Stomach (tissue), 9 donors: ENCODE data around the gene TADA3. TPM values are rescaled to one million over a fixed set of nuclear protein-coding genes. Genes with fewer than 3 reads are reported as not detected.
A peak's percentile ranks its signal among the peaks of the same experiment; 100 is the strongest.

Experiments used
- DNase-seq, 2 donors: peaks; one replicate each; pipeline versions ENCODE4 v3.0.0 to v3.0.0-alpha.2; 2013 to 2019
- H3K27ac ChIP-seq, 5 donors: fragments of 200-600 bp in 4 of 5; sonication (generic) in 4 of 5; one replicate each; pipeline ENCODE4 v1.5.1; 2013 to 2019; ENCODE audit warnings: mild to moderate bottlenecking in 1 of 5, moderate library complexity in 1 of 5
- H3K27me3 ChIP-seq, 3 donors: fragments of 200-600 bp; sonication (generic); one replicate each; pipeline ENCODE4 v1.5.1; 2017 to 2019; ENCODE audit warnings: mixed run types in 1 of 3
- H3K36me3 ChIP-seq, 4 donors: fragments of 200-600 bp; sonication (generic); 1 replicate in 3 of 4; 2 replicates in 1 of 4; pipeline ENCODE4 v1.5.1; 2016 to 2019
- H3K4me1 ChIP-seq, 4 donors: fragments of 200-600 bp; sonication (generic); one replicate each; pipeline ENCODE4 v1.5.1; 2016 to 2019
- H3K4me3 ChIP-seq, 4 donors: fragments of 200-600 bp; sonication (generic) in 3 of 4; one replicate each; pipeline ENCODE4 v1.5.1; 2016 to 2019; ENCODE audit warnings: mild to moderate bottlenecking in 1 of 4
- H3K9me3 ChIP-seq, 4 donors: fragments of 200-600 bp; sonication (generic); one replicate each; pipeline ENCODE4 v1.5.1; 2016 to 2019
- EP300 ChIP-seq: sonication (generic); formaldehyde crosslinking; IDR thresholded peaks from one replicate; pipeline ENCODE4 v1.6.1; 2017; ENCODE audit warnings: antibody characterized with exemption
- POLR2A ChIP-seq, 4 donors: fragments of 450-650 bp; IDR thresholded peaks; one replicate each; pipeline ENCODE4 v1.6.1; 2016; ENCODE audit warnings: antibody characterized with exemption in 4 of 4, control low read depth in 2 of 4, mild to moderate bottlenecking in 1 of 4, moderate library complexity in 1 of 4
- POLR2AphosphoS5 ChIP-seq, 3 donors: sonication (generic); formaldehyde crosslinking; IDR thresholded peaks; one replicate each; pipeline ENCODE4 v1.6.1; 2016; ENCODE audit warnings: antibody characterized with exemption in 3 of 3
- WGBS, 5 donors: extraction: QIAGEN DNeasy Blood & Tissue Kit in 3 of 5; methylation state at CpG; one replicate each; pipeline versions ENCODE4 v1.1.5 to v1.1.7; 2013 to 2018; 5-methylcytosine and 5-hydroxymethylcytosine counted together
- intact Hi-C: fragments of 100-400 bp; cut with DNase I; formaldehyde crosslinking; loops from one replicate; pipeline ENCODE4 v1.15.1; 2023; ENCODE audit warnings: low total_unique reads
- polyA plus RNA-seq, 3 donors: library from polyadenylated mRNA; stranded (reverse); fragments of 200-250 nt; gene quantifications; one replicate each; pipeline ENCODE4 v1.2.3, GENCODE V29; 2013
- total RNA-seq, 5 donors: library from RNA; depleted of rRNA; stranded (reverse); fragments of >200 nt; gene quantifications; one replicate each; pipeline versions ENCODE4 v1.1.0 to v1.2.3, GENCODE V29; 2014 to 2016
- TF ChIP-seq, protein P1 (sequence below), 7 experiments: fragments of 450-650 bp in 4 of 7; fragments of 200-600 bp in 3 of 7; sonication (generic) in 3 of 7; IDR thresholded peaks; one replicate each; pipeline ENCODE4 v1.5.1; 2016 to 2019; ENCODE audit warnings: antibody characterized with exemption in 7 of 7, control low read depth in 2 of 7, mild to moderate bottlenecking in 1 of 7
- donor health status: healthy with polysubstance abuse.
- donor health status: Bipolar disorder and iron deficiency.
- donor health status: healthy.

TADA3 gene
- total and polyA plus RNA-seq, 8 donors = 29.2 to 62.6 (median 40.8) TPM

DNA sequence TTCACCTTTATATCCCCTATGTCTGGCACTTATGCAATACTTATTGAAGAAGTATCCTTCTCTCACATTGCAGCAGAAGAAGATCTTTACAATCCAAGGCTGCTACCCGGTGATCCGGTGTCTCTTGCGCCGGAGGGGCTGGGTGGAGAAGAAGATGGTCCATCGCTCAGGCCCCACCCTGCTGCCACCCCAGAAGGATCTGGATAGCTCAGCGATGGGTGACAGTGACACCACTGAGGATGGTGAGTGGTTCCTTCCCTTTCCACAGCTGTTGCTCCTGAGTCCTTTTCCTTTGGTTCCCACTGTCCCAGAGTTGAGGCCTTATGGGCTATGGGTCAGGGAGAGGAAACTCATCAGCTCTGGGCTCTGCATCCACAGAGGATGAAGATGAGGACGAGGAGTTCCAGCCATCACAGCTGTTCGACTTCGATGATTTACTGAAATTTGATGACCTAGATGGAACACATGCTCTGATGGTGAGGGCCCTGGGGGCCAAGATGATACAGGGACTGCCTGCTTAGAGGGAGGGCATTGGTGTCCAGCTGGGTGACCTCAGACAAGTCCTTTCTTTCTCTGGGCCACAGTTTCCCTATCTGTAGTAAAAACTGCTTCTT, 20.7 kb upstream of the TADA3 start:
- TF ChIP-seq EP300 (no peak), POLR2A (IDR thresholded peaks at IDR 0.05) (no peak), POLR2AphosphoS5 (IDR thresholded peaks at IDR 0.05) (no peak)
- TF ChIP-seq, protein P1, sequence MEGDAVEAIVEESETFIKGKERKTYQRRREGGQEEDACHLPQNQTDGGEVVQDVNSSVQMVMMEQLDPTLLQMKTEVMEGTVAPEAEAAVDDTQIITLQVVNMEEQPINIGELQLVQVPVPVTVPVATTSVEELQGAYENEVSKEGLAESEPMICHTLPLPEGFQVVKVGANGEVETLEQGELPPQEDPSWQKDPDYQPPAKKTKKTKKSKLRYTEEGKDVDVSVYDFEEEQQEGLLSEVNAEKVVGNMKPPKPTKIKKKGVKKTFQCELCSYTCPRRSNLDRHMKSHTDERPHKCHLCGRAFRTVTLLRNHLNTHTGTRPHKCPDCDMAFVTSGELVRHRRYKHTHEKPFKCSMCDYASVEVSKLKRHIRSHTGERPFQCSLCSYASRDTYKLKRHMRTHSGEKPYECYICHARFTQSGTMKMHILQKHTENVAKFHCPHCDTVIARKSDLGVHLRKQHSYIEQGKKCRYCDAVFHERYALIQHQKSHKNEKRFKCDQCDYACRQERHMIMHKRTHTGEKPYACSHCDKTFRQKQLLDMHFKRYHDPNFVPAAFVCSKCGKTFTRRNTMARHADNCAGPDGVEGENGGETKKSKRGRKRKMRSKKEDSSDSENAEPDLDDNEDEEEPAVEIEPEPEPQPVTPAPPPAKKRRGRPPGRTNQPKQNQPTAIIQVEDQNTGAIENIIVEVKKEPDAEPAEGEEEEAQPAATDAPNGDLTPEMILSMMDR (IDR thresholded peaks at IDR 0.05) = no peak
- H3K27ac ChIP-seq = no peak overlapping the region
- intact Hi-C loops = no loop called here
- no peaks in the 10 kb centered on the region for H3K27me3 ChIP-seq
- H3K9me3 ChIP-seq = no peaks in the 10 kb centered on the region
- peaks cover 17 to 32% (median 22%) of the 10 kb centered on the region in 4 donors for H3K4me1 ChIP-seq
- DNase-seq = no peak
- no peak overlapping the region for H3K4me3 ChIP-seq
- 95 to 98% (median 95%) methylated on average over 9 of the region's 9 CpGs for WGBS, 5 donors
- H3K36me3 ChIP-seq = peaks cover 7 to 36% (median 30%) of the 10 kb centered on the region in 4 donors

DNA sequence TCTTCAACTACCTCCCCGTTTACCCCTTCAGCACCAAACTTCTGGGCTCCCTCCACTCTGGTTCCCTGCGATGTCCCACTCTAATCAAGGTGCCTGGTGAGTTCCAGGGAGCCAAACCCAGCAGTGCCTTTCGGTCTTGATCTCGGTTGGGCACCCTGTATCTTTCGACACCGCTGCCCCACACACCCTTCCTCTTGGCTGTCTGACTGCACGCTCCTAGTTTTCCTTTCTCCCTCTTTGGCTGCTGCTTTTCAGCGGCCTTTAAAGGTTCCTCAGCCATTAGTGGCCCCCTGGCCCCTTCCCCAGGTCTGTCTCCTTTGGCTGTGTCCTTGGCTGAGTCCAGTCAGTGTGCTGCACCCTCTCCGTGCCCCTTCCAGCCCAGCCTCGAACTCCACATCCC, 18.6 kb upstream of the TADA3 start:
- TF ChIP-seq POLR2AphosphoS5 (IDR thresholded peaks at IDR 0.05) = no peak
- no peak for TF ChIP-seq EP300
- TF ChIP-seq, protein P1 (IDR thresholded peaks at IDR 0.05) = no peak
- TF ChIP-seq POLR2A (IDR thresholded peaks at IDR 0.05) = no peak
- H3K27me3 ChIP-seq = no peaks in the 10 kb centered on the region
- H3K4me3 ChIP-seq = peak overlapping the region; percentile 64 to 84 (median 73)
- H3K4me1 ChIP-seq = peaks cover 17 to 38% (median 22%) of the 10 kb centered on the region in 4 donors
- H3K27ac ChIP-seq = peak overlapping the region; percentile 19 to 98 (median 95)
- peaks cover 19 to 45% (median 39%) of the 10 kb centered on the region in 4 donors for H3K36me3 ChIP-seq
- 38 to 61% (median 46%) methylated on average over 10 of the region's 10 CpGs for WGBS, 5 donors
- DNase-seq = no peak
- no peaks in the 10 kb centered on the region for H3K9me3 ChIP-seq
- intact Hi-C loops = no loop called here

DNA sequence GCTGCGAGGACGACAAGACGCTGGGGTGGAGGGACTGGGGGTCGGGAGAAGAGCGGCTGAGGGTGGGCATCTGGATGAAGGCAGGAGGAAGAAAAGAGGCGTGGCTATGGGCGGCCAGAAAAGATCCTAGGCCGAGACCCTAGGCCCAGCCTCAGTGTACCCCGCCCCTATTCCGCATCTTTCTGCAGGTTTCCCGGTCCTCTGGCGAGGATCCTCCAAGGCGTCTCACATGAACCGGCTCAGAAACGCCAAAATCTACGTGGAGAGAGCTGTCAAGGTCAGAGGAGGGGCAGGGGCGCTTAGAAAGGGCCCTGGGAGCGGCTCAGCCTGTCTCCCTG, 18.1 kb upstream of the TADA3 start:
- H3K27me3 ChIP-seq = no peaks in the 10 kb centered on the region
- no peak for DNase-seq
- no peaks in the 10 kb centered on the region for H3K9me3 ChIP-seq
- peaks cover 23 to 45% (median 40%) of the 10 kb centered on the region in 4 donors for H3K36me3 ChIP-seq
- peaks cover 17 to 38% (median 22%) of the 10 kb centered on the region in 4 donors for H3K4me1 ChIP-seq
- peak overlapping the region; percentile 94 to 98 (median 96) for H3K27ac ChIP-seq
- H3K4me3 ChIP-seq = peak overlapping the region; percentile 64 to 84 (median 73)
- WGBS, 5 donors = 5 to 14% (median 11%) methylated on average over 9 to 18 of the region's 18 CpGs
- TF ChIP-seq EP300 (no peak), POLR2A (IDR thresholded peaks at IDR 0.05) (no peak), POLR2AphosphoS5 (IDR thresholded peaks at IDR 0.05) (no peak)
- TF ChIP-seq, protein P1 (IDR thresholded peaks at IDR 0.05) = no peak
- intact Hi-C loops = no loop called here

DNA sequence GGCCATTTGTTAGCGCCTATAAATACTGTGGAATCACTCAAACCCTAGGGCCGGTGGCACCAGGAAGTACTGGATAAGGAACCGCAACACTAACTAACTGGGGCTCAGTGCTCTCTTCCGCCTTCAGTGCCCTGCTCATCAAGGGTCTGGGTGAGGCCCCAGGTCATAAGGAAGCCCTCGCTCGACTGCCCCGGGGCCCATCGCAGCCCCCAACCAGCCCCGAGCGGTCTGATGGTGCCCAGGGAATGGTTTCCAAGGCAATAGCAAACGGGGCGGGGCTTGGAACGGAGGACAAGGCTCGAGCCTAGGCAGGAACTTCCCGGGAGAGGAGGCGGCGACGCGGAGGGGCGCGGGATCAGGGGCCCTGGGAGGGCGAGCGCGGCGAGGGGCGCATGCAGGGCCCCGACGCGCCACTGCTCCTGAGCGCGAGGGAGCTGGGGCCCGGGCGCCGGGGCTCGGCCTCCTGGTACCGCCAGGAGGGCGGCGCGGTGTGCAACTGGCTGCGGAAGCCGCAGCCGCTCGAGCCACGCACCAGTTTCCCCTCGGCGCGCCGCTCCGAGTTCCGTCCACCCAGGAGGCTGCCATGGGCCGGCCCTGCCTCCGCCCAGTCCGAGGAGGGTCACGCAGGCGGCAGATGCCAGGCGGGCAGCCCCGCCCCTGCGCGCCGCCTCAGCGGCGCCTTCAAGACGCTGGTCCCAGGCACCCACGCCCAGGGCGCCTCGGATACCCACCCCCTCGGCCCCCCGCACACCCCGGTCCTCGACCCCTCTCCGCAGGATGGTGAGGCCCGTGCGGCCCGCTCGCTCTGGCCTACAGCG, 17.6 kb upstream of the TADA3 start, which contains the start of gene TTLL3:
TSS of gene TTLL3 (plus strand) at position 648 of the 818 bp plus-strand sequence. CDS start 400 bp downstream, outside the sequence.
- no peaks in the 10 kb centered on the region for H3K27me3 ChIP-seq
- peak; percentile 76 to 91 for DNase-seq
- TF ChIP-seq POLR2A (IDR thresholded peaks at IDR 0.05) (no peak), EP300 (no peak), POLR2AphosphoS5 (IDR thresholded peaks at IDR 0.05) (peak; percentile 20 to 88 (median 82))
- TF ChIP-seq, protein P1 (IDR thresholded peaks at IDR 0.05) = no peak
- no peaks in the 10 kb centered on the region for H3K9me3 ChIP-seq
- H3K4me1 ChIP-seq = peaks cover 17 to 38% (median 22%) of the 10 kb centered on the region in 4 donors
- H3K27ac ChIP-seq = peak within 1 kb of the TSS; percentile 94 to 98 (median 96)
- WGBS, 5 donors = 0 to 2% (median 1%) methylated on average over 12 to 76 of the region's 76 CpGs
- H3K36me3 ChIP-seq = peaks cover 29 to 49% (median 43%) of the 10 kb centered on the region in 4 donors
- intact Hi-C loops = no loop called here
- H3K4me3 ChIP-seq = peak within 1 kb of the TSS; percentile 64 to 84 (median 73)
